Right cardiac atrium (tissue), 5 donors: ENCODE data around the gene DOK3. TPM values are rescaled to one million over a fixed set of nuclear protein-coding genes. Genes with fewer than 3 reads are reported as not detected.

Experiments
- ATAC-seq, 2 donors: fragments of 200-7000 bp; cut with Tn5 transposase; one replicate each; pipeline versions ENCODE4 v1.8.0 to v1.9.1; 2020; ENCODE audit warnings: moderate library complexity in 2 of 2, mild to moderate bottlenecking in 1 of 2
- DNase-seq, 3 donors: peaks; one replicate each; pipeline ENCODE4 v3.0.0-alpha.2; 2020
- H3K27ac ChIP-seq: one replicate; pipeline ENCODE4 v1.5.1; 2013; ENCODE audit warnings: mild to moderate bottlenecking, low read length, control low read depth, moderate library complexity
- H3K27me3 ChIP-seq: one replicate; pipeline ENCODE4 v1.6.1; 2013; ENCODE audit not compliant: control insufficient read depth, insufficient read depth
- H3K4me1 ChIP-seq: one replicate; pipeline ENCODE4 v1.6.1; 2013; ENCODE audit warnings: low read length; ENCODE audit not compliant: control insufficient read depth, insufficient read depth
- H3K4me3 ChIP-seq: one replicate; pipeline ENCODE4 v1.5.1; 2013; ENCODE audit warnings: low read length, control low read depth
- H3K9me3 ChIP-seq: one replicate; pipeline ENCODE4 v1.6.1; 2013; ENCODE audit warnings: low read length; ENCODE audit not compliant: control insufficient read depth
- WGBS: extraction: QIAGEN DNeasy Blood & Tissue Kit; methylation state at CpG from one replicate; pipeline ENCODE4 v1.1.7; 2013; 5-methylcytosine and 5-hydroxymethylcytosine counted together
- intact Hi-C, 4 donors: fragments of 100-400 bp; cut with DNase I; formaldehyde crosslinking; loops; one replicate each; pipeline versions ENCODE4 v1.11.0 to v1.14.0; 2022 to 2023
- polyA plus RNA-seq: library from polyadenylated mRNA; stranded (reverse); fragments of 200-250 nt; gene quantifications from one replicate; pipeline ENCODE4 v1.2.3, GENCODE V29; 2013
- total RNA-seq, 4 donors: library from RNA; stranded (reverse); fragmentation: NEBNext Ultra II Directional; extraction: Animal tissue kit (Norgen Biotek cat#: 25700); gene quantifications; one replicate each; pipeline ENCODE4 v1.2.1, GENCODE V29; 2021
- donor health status: healthy with polysubstance abuse.
- donor health status: DM: no; HTN: yes; CAD: no.
- donor health status: DM: no; HTN: no; CAD: no.
- donor health status: DM: no; HTN: yes; CAD: no; lungs with severe emphysema.
- donor health status: DM: yes; HTN: yes; CAD: no.

DOK3 gene
- total and polyA plus RNA-seq, 5 donors, result 1.4 to 4.5 (median 3.7) TPM

- peak; percentile 72 to 73 for ATAC-seq
- peak overlapping the region; percentile 54 for H3K4me3 ChIP-seq
- H3K27me3 ChIP-seq, result no peaks in the 10 kb centered on the region
- intact Hi-C loops, result loop anchor here (2.0 to 5.0 kb wide), 5 partner anchors 43 to 62 kb away; partner anchors contain the start of genes PDLIM7 (in 2 of the 4) and F12 (in 1 of the 4)
- DNase-seq, result peak; percentile 91 to 97 (median 97)
- WGBS, result under 1% methylated on average over 84 of the region's 84 CpGs
- no peak overlapping the region for H3K27ac ChIP-seq
- no peaks in the 10 kb centered on the region for H3K4me1 ChIP-seq
- H3K9me3 ChIP-seq, result no peaks in the 10 kb centered on the region
Observed at GRCh38 chr5:177454397-177455035, 55.1 kb downstream of the DOK3 start.

GRCh38 chr5:177453852-177454396, 55.7 kb downstream of the DOK3 start:
- Histone ChIP-seq H3K9me3 (no peaks in the 10 kb centered on the region), H3K4me1 (no peaks in the 10 kb centered on the region), H3K27me3 (no peaks in the 10 kb centered on the region), H3K4me3 (peak overlapping the region; percentile 20), H3K27ac (no peak overlapping the region)
- ATAC-seq (peak; percentile 9 to 37), DNase-seq (peak; percentile 65 to 84 (median 82))
- 9% methylated on average over 31 of the region's 31 CpGs for WGBS
- intact Hi-C loops, result loop anchor here (2.0 to 5.0 kb wide), 5 partner anchors 47 to 62 kb away; partner anchors contain the start of gene F12 (in 1 of the 4)

DNA sequence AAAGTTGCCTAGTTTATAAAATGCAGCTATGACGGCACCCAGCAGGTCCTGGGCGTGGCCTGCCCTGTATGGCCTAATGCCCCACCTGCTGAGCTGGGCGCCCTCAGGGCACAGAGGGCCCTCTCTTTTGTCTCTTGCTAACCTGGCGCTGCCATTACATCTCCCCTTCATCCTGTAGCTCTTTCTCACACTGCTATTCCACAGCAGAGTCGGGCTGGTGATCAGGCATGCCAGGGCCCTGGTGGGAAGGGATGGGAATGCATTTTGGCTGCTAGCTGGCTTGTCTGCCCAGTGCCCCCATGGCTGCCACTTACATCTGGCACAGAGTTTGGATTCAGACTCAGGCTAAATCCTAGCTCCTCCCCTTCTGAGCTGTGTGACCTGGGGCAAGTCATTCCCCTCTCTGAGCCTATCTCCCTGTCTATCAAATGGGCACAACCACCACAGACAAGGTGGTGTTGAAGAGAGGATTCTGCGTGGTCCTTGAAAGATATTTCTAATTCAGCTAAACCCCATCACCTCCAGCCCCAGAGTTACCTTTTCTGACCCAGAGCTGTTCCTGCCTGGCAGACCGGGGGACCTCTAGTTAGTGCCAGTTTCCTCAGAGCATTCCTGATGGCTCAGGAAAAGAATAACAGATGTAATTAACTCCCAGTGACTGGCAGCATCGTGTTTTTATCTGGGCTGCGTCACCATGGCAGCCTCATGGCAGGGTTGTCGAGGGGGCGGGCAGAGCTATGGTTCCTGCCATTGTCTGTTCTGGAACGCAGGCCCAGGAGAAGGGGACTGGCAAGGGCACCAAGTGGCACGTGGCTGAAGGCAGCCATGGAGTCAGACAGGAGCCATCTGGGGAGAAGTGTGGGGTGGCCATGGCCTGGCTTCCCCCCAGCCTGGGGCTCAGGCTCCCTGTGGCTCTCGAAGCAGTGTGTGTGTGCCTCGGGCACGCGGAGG, 56.7 kb downstream of the DOK3 start:
- H3K27ac ChIP-seq, result no peak overlapping the region
- WGBS, result 80% methylated on average over 17 of the region's 17 CpGs
- H3K9me3 ChIP-seq, result no peaks in the 10 kb centered on the region
- no peak for ATAC-seq
- intact Hi-C loops, result loop anchor here in 3 of 4 donors (2.0 to 5.0 kb wide), 4 partner anchors 46 to 61 kb away; partner anchors contain the start of gene F12 (in 1 of the 3)
- no peak for DNase-seq
- no peaks in the 10 kb centered on the region for H3K4me1 ChIP-seq
- no peak overlapping the region for H3K4me3 ChIP-seq
- no peaks in the 10 kb centered on the region for H3K27me3 ChIP-seq

Other genes with a start within 250 kb of the DOK3 start
- 10 to 100 TPM; 15.0 to 23.8 (median 20.6) TPM for gene RAB24, start 206.1 kb downstream of the DOK3 start, total RNA-seq
- gene RAB24, start 206.1 kb downstream of the DOK3 start, polyA plus RNA-seq, result 28.6 TPM
- 10 to 100 TPM; 40.4 to 55.7 (median 46.0) TPM for gene PRELID1, start 206.0 kb downstream of the DOK3 start, total RNA-seq
- 43.3 TPM for gene PRELID1, start 206.0 kb downstream of the DOK3 start, polyA plus RNA-seq
- 1 to 10 TPM; 2.4 to 3.6 (median 2.6) TPM for gene MXD3, start 197.9 kb downstream of the DOK3 start, total RNA-seq
- 1.7 TPM for gene MXD3, start 197.9 kb downstream of the DOK3 start, polyA plus RNA-seq
- 10 to 100 TPM; 59.0 to 74.3 (median 68.8) TPM for gene LMAN2, start 158.2 kb downstream of the DOK3 start, total RNA-seq
- gene LMAN2, start 158.2 kb downstream of the DOK3 start, polyA plus RNA-seq, result 109 TPM
- gene RGS14, start 151.9 kb downstream of the DOK3 start, total RNA-seq, result 1 to 10 TPM; 3.8 to 5.1 (median 4.2) TPM
- gene RGS14, start 151.9 kb downstream of the DOK3 start, polyA plus RNA-seq, result 4.6 TPM
- not detected for gene SLC34A1, start 125.4 kb downstream of the DOK3 start, total RNA-seq
- not detected for gene SLC34A1, start 125.4 kb downstream of the DOK3 start, polyA plus RNA-seq
- gene PFN3, start 109.2 kb downstream of the DOK3 start, total RNA-seq, result not detected
- gene PFN3, start 109.2 kb downstream of the DOK3 start, polyA plus RNA-seq, result not detected
- under 1 TPM; 0.17 to 0.34 (median 0.26) TPM for gene F12, start 100.3 kb downstream of the DOK3 start, total RNA-seq
- gene F12, start 100.3 kb downstream of the DOK3 start, polyA plus RNA-seq, result 0.27 TPM
- 10 to 100 TPM; 13.2 to 16.9 (median 15.5) TPM for gene GRK6, start 83.2 kb downstream of the DOK3 start, total RNA-seq
- 7.4 TPM for gene GRK6, start 83.2 kb downstream of the DOK3 start, polyA plus RNA-seq
- under 1 TPM in 3 of 4 donors, not detected in 1; 0.33 to 0.45 (median 0.35) TPM for gene PRR7, start 63.0 kb downstream of the DOK3 start, total RNA-seq
- 0.27 TPM for gene PRR7, start 63.0 kb downstream of the DOK3 start, polyA plus RNA-seq
- 10 to 100 TPM; 15.3 to 44.8 (median 25.3) TPM for gene DBN1, start 36.2 kb downstream of the DOK3 start, total RNA-seq
- 17.7 TPM for gene DBN1, start 36.2 kb downstream of the DOK3 start, polyA plus RNA-seq
- 10 to 100 TPM; 35.0 to 71.5 (median 47.0) TPM for gene PDLIM7, start 12.2 kb downstream of the DOK3 start, total RNA-seq
- gene PDLIM7, start 12.2 kb downstream of the DOK3 start, polyA plus RNA-seq, result 61.9 TPM
- 10 to 100 TPM; 36.0 to 43.5 (median 40.3) TPM for gene DDX41, start 7.1 kb upstream of the DOK3 start, total RNA-seq
- gene DDX41, start 7.1 kb upstream of the DOK3 start, polyA plus RNA-seq, result 30.5 TPM
- 10 to 100 TPM; 24.9 to 34.2 (median 27.7) TPM for gene FAM193B, start 44.7 kb upstream of the DOK3 start, total RNA-seq
- gene FAM193B, start 44.7 kb upstream of the DOK3 start, polyA plus RNA-seq, result 41.8 TPM
- gene TMED9, start 82.4 kb upstream of the DOK3 start, total RNA-seq, result 100 to 1,000 TPM in 1 of 4 donors, 10 to 100 TPM in 3; 64.4 to 102 (median 74.0) TPM
- gene TMED9, start 82.4 kb upstream of the DOK3 start, polyA plus RNA-seq, result 84.6 TPM
- 10 to 100 TPM; 15.8 to 24.1 (median 20.7) TPM for gene B4GALT7, start 90.3 kb upstream of the DOK3 start, total RNA-seq
- gene B4GALT7, start 90.3 kb upstream of the DOK3 start, polyA plus RNA-seq, result 24.1 TPM